Stimulated activated CD8-positive, alpha-beta memory T cell treated with anti-CD3 and anti-CD28 coated beads, Interleukin-4, amount 100 ng/mL, for 1 hour (primary cell): ENCODE measurements around the gene SFMBT1.
"Not testable (repeated sequence)": the region's sequence is repeated elsewhere in the genome, so short reads cannot be mapped to it uniquely, and the experiment has no call there.

Experiments
- DNase-seq, 2 donors: peaks; one replicate each; pipeline ENCODE4 v3.0.0-alpha.2; 2020; ENCODE audit warnings: low read depth in 2 of 2, low spot score in 1 of 2

The SFMBT1 gene

DNA sequence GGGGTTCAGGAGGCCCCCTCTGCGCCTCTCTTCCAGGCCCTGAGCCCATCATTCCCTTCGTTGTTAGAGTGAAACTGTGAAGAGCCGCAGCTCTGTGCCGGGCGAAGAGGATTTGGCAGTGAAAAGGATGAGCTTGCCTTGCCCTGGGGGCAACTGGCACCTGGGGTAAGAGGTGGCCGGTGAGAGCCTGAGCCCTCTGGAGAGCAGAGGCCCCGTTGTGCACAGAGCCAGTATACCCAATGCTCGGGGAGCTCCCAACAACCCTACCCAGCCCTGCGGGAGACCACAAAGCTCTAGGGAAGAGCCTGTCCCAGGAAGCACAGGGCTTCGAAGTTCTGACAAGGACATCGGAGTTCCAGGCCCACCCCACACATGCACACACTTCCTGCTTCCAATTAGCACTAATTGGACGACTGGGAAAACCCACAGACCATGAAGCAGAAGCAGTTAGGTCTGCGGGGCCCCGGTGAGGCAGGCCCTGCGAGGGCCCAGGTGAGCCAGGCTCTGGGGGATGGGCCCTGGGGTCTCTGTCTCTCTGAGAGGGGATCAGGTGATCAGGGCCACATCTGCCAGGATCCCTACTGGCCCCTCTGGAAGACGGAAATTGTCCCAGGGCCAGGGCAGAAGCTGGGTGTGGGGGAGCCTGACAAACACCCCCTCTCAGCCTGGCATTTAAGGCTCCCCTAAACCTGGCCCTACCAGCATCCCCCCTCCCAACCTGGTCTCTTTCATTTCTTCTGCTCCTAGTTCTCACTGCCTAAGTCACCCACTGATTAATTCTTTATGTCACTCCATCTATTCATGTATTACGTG lies 27.9 kb upstream of the SFMBT1 start:
- DNase-seq: no peak

DNA sequence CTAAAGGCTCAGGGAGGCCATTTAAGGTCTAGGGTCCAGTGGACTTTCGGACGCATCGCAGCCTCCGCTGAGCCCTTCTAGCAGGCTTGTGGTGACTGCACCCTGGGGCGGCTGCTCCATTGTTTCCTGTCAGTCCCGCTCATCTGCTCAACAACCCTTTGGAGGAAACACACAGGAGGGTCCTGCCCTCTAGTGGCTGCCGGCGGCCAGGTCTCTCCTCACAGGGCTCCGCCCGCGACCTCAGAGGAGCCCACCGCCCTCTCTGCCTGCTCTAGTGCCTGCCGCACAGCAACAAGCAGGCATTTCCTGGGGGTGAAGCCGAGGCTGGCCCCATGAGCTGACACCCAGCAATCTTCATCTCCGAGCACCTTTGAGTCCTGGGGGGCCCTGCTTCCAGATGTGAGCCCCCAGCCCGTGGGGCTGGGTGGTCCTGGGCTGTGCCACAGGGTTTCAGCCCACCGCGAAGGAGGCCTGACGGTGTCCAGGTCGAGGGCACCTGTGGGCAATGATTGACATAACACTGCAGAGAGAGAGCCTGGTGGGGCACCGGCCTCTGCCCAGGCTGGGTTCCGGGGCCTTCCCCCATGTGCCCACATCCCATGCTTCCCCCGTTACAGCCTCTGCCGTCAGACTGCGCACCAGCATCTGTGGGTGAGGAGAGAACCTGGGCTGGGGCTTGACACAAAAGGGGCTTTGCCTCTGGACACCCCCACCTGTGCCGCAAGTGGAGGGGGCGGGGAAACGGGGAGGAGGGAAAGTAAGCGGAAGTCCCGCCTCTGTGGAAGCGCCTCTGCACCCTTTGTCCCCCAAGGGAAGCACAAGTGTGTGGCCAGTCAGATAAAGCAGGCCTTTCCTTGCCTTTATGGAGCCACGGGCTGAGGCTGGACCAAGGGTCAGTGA lies 27.0 kb upstream of the SFMBT1 start:
- DNase-seq: peak; percentile 71 to 77

- DNase-seq: no peak
Observed at GRCh38 chr3:53071882-53072431, 26.1 kb upstream of the SFMBT1 start.

- DNase-seq: no peak
Observed at GRCh38 chr3:53069422-53070068, 23.7 kb upstream of the SFMBT1 start.

- DNase-seq: no peak
Observed at GRCh38 chr3:53068176-53068575, 22.3 kb upstream of the SFMBT1 start.

GRCh38 chr3:53067567-53067966 lies 21.7 kb upstream of the SFMBT1 start:
- DNase-seq: no peak

GRCh38 chr3:53065841-53066480 lies 20.1 kb upstream of the SFMBT1 start:
- no peak for DNase-seq

- no peak for DNase-seq
Observed at GRCh38 chr3:53062905-53063304, 17.0 kb upstream of the SFMBT1 start.

DNA sequence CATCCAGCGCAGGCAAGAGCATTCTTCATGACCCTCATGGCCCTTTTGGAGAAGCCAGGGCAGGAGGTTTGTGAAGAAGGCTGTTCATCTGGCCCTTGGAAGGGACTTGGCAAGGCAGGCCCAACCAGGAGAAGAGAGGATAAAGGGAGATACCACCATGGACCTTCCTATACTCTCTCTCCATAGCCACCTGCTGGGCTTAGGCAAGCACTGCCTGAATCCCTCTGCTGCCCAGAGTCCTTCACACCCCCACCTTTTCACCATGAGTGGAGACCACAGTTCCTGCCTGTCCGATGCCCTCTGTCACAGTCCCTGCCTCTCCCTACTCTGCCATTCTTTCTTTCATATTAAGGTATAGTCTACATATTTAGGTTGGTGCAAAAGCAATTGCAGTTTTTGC lies 10.6 kb upstream of the SFMBT1 start:
- DNase-seq: no peak

GRCh38 chr3:53054233-53054632 lies 8.4 kb upstream of the SFMBT1 start:
- not testable (repeated sequence) for DNase-seq

DNA sequence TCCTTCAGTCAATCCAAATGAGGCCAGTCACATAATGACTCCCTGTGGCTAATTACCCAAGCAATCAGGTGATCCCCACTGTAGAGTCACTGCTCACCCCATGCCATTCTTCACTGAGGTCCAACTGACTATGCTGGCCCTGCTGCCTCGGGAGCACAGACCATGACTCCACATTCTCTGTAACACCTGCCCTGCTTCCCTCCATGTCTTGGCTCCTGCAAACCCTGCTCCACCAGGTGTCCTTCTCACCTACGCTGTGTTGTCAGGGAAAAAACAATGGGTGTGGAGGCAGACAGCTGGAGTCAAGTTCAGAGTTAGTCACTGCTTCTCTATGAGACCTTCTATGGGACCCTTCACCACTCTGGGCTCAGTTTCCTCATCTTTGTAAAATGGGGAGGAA lies 6.1 kb upstream of the SFMBT1 start:
- DNase-seq: no peak

DNA sequence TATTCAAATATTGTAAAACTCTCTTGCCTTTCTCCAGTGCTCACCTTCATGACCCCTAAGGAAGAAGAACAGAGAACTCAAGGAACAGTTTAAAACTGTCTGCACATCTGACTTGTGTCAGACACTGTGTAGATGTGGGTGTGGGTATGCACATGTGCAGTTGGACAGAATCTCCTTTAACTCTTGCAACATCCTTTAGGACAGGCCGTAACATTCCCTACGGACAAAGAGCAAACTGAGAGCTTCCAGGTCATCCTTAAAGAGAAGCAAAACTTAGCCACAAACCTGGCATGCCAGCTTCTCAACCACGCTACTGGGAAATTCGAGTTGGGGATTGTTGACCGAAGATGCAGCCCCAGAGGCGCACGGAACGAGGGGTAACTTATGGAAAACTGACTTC lies 4.1 kb upstream of the SFMBT1 start:
- DNase-seq: no peak

- peak; percentile 41 to 48 for DNase-seq
Observed at GRCh38 chr3:53046171-53047170, 598 bp upstream of the SFMBT1 start.

GRCh38 chr3:53044711-53045517 lies 959 bp downstream of the SFMBT1 start:
- DNase-seq: peak; percentile 6 to 25

GRCh38 chr3:53044371-53044710 lies 1.5 kb downstream of the SFMBT1 start:
- DNase-seq: no peak

DNA sequence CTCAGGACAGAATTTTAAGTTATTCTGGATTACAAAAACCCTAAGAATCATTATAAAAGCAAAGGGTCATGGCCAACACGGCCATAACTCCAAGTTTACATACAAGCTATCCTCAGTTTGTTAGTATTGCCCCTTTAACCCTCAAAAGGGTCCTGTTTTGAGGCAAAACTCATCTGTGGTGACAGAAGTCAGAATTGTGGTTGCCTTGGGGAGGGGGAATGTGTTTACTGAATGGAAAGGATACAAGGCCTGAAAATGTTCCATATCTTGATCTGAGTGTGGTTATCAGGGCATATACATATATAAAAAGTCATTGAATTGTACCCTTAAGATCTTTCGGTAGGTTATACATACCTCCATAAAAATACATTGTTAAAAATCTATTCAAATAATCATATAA lies 2.1 kb downstream of the SFMBT1 start:
- DNase-seq: no peak

DNA sequence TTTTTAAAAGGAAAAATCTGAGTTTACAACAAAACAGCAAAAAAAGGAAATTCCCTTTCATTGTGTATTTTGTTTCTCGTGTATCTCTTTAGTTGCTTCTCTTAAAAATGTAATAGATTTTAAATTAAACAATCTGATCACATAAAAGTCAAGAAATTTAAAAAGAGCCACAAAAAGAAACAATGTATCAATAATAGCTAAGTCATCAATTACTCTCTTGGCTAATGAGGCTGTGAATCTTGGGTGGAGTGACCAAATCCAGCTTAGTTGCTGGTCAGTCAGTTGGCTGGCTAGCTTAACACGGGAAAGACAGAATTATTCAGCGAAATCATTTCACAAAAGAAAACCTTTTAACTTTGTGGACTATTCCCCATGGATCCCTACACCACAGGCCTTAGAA lies 3.2 kb downstream of the SFMBT1 start:
- no peak for DNase-seq

- no peak for DNase-seq
Observed at GRCh38 chr3:53040351-53040820, 5.5 kb downstream of the SFMBT1 start.

- DNase-seq: no peak
Observed at GRCh38 chr3:53039376-53039752, 6.5 kb downstream of the SFMBT1 start.
